H1 (cell line): ENCODE measurements around the gene ZCCHC3. TPM values are rescaled to one million over a fixed set of nuclear protein-coding genes. Genes with fewer than 3 reads are reported as not detected.

ENCODE experiments used
- CTCF ChIA-PET: fragments of 300-600 bp; sonication (Branson Sonifier 250); formaldehyde crosslinking; loops from one replicate; lab custom pipeline; 2021; ENCODE audit not compliant: partially characterized antibody; lab: Charles Lee
- POLR2A ChIA-PET: fragments of 300-600 bp; sonication (Branson Sonifier 250); formaldehyde crosslinking; loops from one replicate; lab custom pipeline; 2021; ENCODE audit warnings: inconsistent platforms; ENCODE audit not compliant: partially characterized antibody; lab: Charles Lee
- DNase-seq, 2 experiments: peaks; one replicate each; pipeline versions ENCODE4 v3.0.0 to v3.0.0-alpha.2; 2010 to 2022; ENCODE audit warnings: low spot score in 2 of 2, low read depth in 1 of 2, mixed read lengths in 1 of 2
- FAIRE-seq: peaks from 2 replicates; lab custom pipeline; 2011; peaks lifted over from hg19 to GRCh38; lab: Jason Lieb, UNC
- H2AFZ ChIP-seq: 2 replicates; pipeline ENCODE4 v1.8.1; 2012; ENCODE audit warnings: low read length, inconsistent platforms
- H2AK5ac ChIP-seq: 2 replicates; pipeline ENCODE4 v1.6.1; 2013; ENCODE audit warnings: low read depth, low read length
- H2BK120ac ChIP-seq: replicated peaks from 2 replicates; pipeline ENCODE3; 2013; ENCODE audit warnings: low read depth, low read length, inconsistent platforms
- H2BK12ac ChIP-seq: 2 replicates; pipeline ENCODE4 v1.6.1; 2013; ENCODE audit warnings: low read depth, low read length
- H2BK15ac ChIP-seq: 2 replicates; pipeline ENCODE4 v1.6.1; 2013; ENCODE audit warnings: low read length
- H2BK20ac ChIP-seq: 2 replicates; pipeline ENCODE4 v1.6.1; 2013; ENCODE audit warnings: low read length
- H2BK5ac ChIP-seq: 2 replicates; pipeline ENCODE4 v1.6.1; 2013; ENCODE audit warnings: low read depth, low read length
- H3K14ac ChIP-seq: 2 replicates; pipeline ENCODE4 v1.6.1; 2013; ENCODE audit warnings: inconsistent platforms; ENCODE audit not compliant: insufficient read length
- H3K18ac ChIP-seq: 2 replicates; pipeline ENCODE4 v1.6.1; 2013; ENCODE audit warnings: low read length; ENCODE audit errors: extremely low read depth
- H3K23ac ChIP-seq: 2 replicates; pipeline ENCODE4 v1.6.1; 2013; ENCODE audit warnings: inconsistent platforms; ENCODE audit not compliant: insufficient read length
- H3K23me2 ChIP-seq: 2 replicates; pipeline ENCODE4 v1.6.1; 2013; ENCODE audit warnings: low read depth, low read length
- H3K27ac ChIP-seq: 2 replicates; pipeline ENCODE4 v1.6.1; 2011; ENCODE audit warnings: low read depth, low read length, inconsistent platforms
- H3K27me3 ChIP-seq, 4 experiments: replicated peaks in 1 of 4; 1 replicate in 1 of 4; 2 replicates in 3 of 4; pipeline versions ENCODE4 v1.6.1 to v1.8.1; 2011 to 2013; ENCODE audit warnings: low read length in 3 of 4, mild to moderate bottlenecking in 3 of 4, inconsistent platforms in 2 of 4, mixed read lengths in 2 of 4, moderate library complexity in 1 of 4; ENCODE audit not compliant: control insufficient read depth in 3 of 4, insufficient read depth in 3 of 4; ENCODE audit errors: extremely low read depth in 1 of 4
- H3K36me3 ChIP-seq, 4 experiments: 2 replicates each; pipeline versions ENCODE4 v1.6.1 to v1.8.1; 2011 to 2013; ENCODE audit warnings: mild to moderate bottlenecking in 4 of 4, low read length in 3 of 4, moderate library complexity in 2 of 4, control low read depth in 1 of 4, inconsistent platforms in 1 of 4; ENCODE audit not compliant: insufficient read depth in 4 of 4, control insufficient read depth in 2 of 4
- H3K4ac ChIP-seq: replicated peaks from 2 replicates; pipeline ENCODE3; 2013; ENCODE audit warnings: low read length, low read depth, mixed read lengths, inconsistent platforms; ENCODE audit not compliant: insufficient read length
- H3K4me1 ChIP-seq, 4 experiments: replicated peaks in 1 of 4; 1 replicate in 1 of 4; 2 replicates in 3 of 4; pipeline versions ENCODE4 v1.6.1 to v1.8.1; 2011 to 2013; ENCODE audit warnings: low read length in 3 of 4, inconsistent platforms in 2 of 4, mixed read lengths in 1 of 4; ENCODE audit not compliant: insufficient read depth in 4 of 4, control insufficient read depth in 3 of 4
- H3K4me2 ChIP-seq, 2 experiments: 2 replicates each; pipeline versions ENCODE4 v1.6.1 to v1.8.1; 2011 to 2013; ENCODE audit warnings: low read depth in 2 of 2, low read length in 2 of 2, control low read depth in 1 of 2, inconsistent platforms in 1 of 2, mild to moderate bottlenecking in 1 of 2; ENCODE audit not compliant: insufficient read depth in 1 of 2
- H3K4me3 ChIP-seq, 4 experiments: fragments of 200-600, 300-600 bp in 1 of 4; sonication (generic), shearing (Covaris generic), sonication (Bioruptor Twin) in 1 of 4; 2 replicates each; pipeline versions ENCODE4 v1.5.1 to v1.8.1; 2011 to 2016; ENCODE audit warnings: low read length in 4 of 4, low read depth in 3 of 4, control low read depth in 2 of 4, inconsistent platforms in 2 of 4, mild to moderate bottlenecking in 2 of 4, mixed read lengths in 1 of 4, moderate library complexity in 1 of 4; ENCODE audit not compliant: insufficient read depth in 2 of 4; ENCODE audit errors: extremely low read depth in 1 of 4
- H3K56ac ChIP-seq: replicated peaks from 2 replicates; pipeline ENCODE3; 2013; ENCODE audit warnings: low read depth, mild to moderate bottlenecking, mixed read lengths, low read length, inconsistent platforms; ENCODE audit not compliant: insufficient read length
- H3K79me1 ChIP-seq: 2 replicates; pipeline ENCODE4 v1.6.1; 2013; ENCODE audit warnings: low read depth, low read length, control low read depth
- H3K79me2 ChIP-seq, 2 experiments: 2 replicates each; pipeline versions ENCODE4 v1.6.1 to v1.8.1; 2012 to 2013; ENCODE audit warnings: low read length in 2 of 2, mild to moderate bottlenecking in 2 of 2, inconsistent platforms in 1 of 2; ENCODE audit not compliant: insufficient read depth in 2 of 2, control insufficient read depth in 1 of 2
- H3K9ac ChIP-seq, 4 experiments: replicated peaks in 1 of 4; 1 replicate in 1 of 4; 2 replicates in 3 of 4; pipeline versions ENCODE4 v1.6.1 to v1.8.1; 2011 to 2013; ENCODE audit warnings: low read depth in 3 of 4, low read length in 3 of 4, control low read depth in 2 of 4, mild to moderate bottlenecking in 2 of 4, moderate library complexity in 2 of 4, inconsistent platforms in 1 of 4; ENCODE audit errors: extremely low read depth in 1 of 4
- H3K9me3 ChIP-seq, 2 experiments: 2 replicates each; pipeline versions ENCODE4 v1.6.1 to v1.8.1; 2012 to 2013; ENCODE audit warnings: mild to moderate bottlenecking in 2 of 2, moderate library complexity in 2 of 2, control low read depth in 1 of 2, inconsistent platforms in 1 of 2, low read depth in 1 of 2, low read length in 1 of 2, mixed read lengths in 1 of 2; ENCODE audit not compliant: insufficient read depth in 2 of 2
- H4K20me1 ChIP-seq, 2 experiments: replicated peaks in 1 of 2; 2 replicates each; pipeline versions ENCODE3 to v1.8.1; 2011 to 2013; ENCODE audit warnings: inconsistent platforms in 2 of 2, low read length in 2 of 2, mild to moderate bottlenecking in 1 of 2; ENCODE audit not compliant: insufficient read depth in 2 of 2, control insufficient read depth in 1 of 2
- H4K5ac ChIP-seq: 2 replicates; pipeline ENCODE4 v1.6.1; 2013; ENCODE audit warnings: low read length, low read depth, mixed read lengths, inconsistent platforms; ENCODE audit not compliant: insufficient read length
- H4K8ac ChIP-seq: 2 replicates; pipeline ENCODE4 v1.8.0; 2013; ENCODE audit warnings: mild to moderate bottlenecking, moderate library complexity, low read length, inconsistent platforms; ENCODE audit not compliant: insufficient read depth; ENCODE audit errors: extremely low read depth
- H4K91ac ChIP-seq: replicated peaks from 2 replicates; pipeline ENCODE3; 2013; ENCODE audit warnings: low read length, mixed read lengths, inconsistent platforms; ENCODE audit not compliant: insufficient read length
- ATF3 ChIP-seq: IDR thresholded peaks from 2 replicates; pipeline ENCODE4 v1.6.1; 2011; ENCODE audit warnings: low read depth, mild to moderate bottlenecking, low read length; ENCODE audit not compliant: insufficient read depth
- BRCA1 ChIP-seq: IDR thresholded peaks from 2 replicates; pipeline ENCODE4 v1.6.1; 2012; ENCODE audit warnings: low read depth, low read length, improper control_type of control experiment
- CREB1 ChIP-seq: IDR thresholded peaks from 2 replicates; pipeline ENCODE4 v1.6.1; 2012; ENCODE audit warnings: inconsistent platforms
- FOSL1 ChIP-seq: IDR thresholded peaks from 2 replicates; pipeline ENCODE4 v1.6.1; 2011; ENCODE audit warnings: mild to moderate bottlenecking, low read depth, low read length, moderate library complexity; ENCODE audit not compliant: insufficient read depth
- GABPA ChIP-seq: IDR thresholded peaks from 2 replicates; pipeline ENCODE4 v1.6.1; 2011; ENCODE audit warnings: mild to moderate bottlenecking, low read length, moderate library complexity, borderline replicate concordance; ENCODE audit not compliant: insufficient read depth
- KDM1A ChIP-seq: fragments of 200-600, 300-600 bp; sonication (generic); IDR thresholded peaks from 2 replicates; pipeline ENCODE4 v1.7.1; 2016; ENCODE audit warnings: mild to moderate bottlenecking, low read length, borderline replicate concordance
- MAFK ChIP-seq: IDR thresholded peaks from 2 replicates; pipeline ENCODE4 v1.6.1; 2012; ENCODE audit warnings: low read depth, mild to moderate bottlenecking, improper control_type of control experiment, low read length
- SRF ChIP-seq: IDR thresholded peaks from 2 replicates; pipeline ENCODE4 v1.6.1; 2011; ENCODE audit warnings: mild to moderate bottlenecking, low read depth, low read length, moderate library complexity
- SUZ12 ChIP-seq: fragments of 200-600 bp; sonication (generic); IDR thresholded peaks from 2 replicates; pipeline ENCODE4 v1.6.1; 2012; ENCODE audit warnings: mild to moderate bottlenecking, inconsistent platforms, low read length, moderate library complexity, mixed read lengths
- TAF1 ChIP-seq: IDR thresholded peaks from 2 replicates; pipeline ENCODE4 v1.6.1; 2011; ENCODE audit warnings: mild to moderate bottlenecking, low read depth, low read length
- ZNF274 ChIP-seq: IDR thresholded peaks from 2 replicates; pipeline ENCODE4 v1.7.0; 2012; ENCODE audit warnings: low read length, borderline replicate concordance; ENCODE audit errors: extremely low read depth
- WGBS, 2 experiments: shearing (Covaris generic) in 1 of 2; methylation state at CpG; one replicate each; pipeline versions ENCODE4 v1.1.6 to v1.1.7; 2013 to 2015; ENCODE audit warnings: low lambda C conversion rate in 2 of 2, mixed read lengths in 2 of 2, inconsistent platforms in 1 of 2, low coverage in 1 of 2, missing lambda C conversion rate in 1 of 2; ENCODE audit not compliant: insufficient replicate concordance in 2 of 2, insufficient coverage in 1 of 2, insufficient read length in 1 of 2; ENCODE audit errors: extremely low coverage in 1 of 2, missing lambda C conversion rate in 1 of 2; 5-methylcytosine and 5-hydroxymethylcytosine counted together
- polyA plus RNA-seq, 7 experiments: library from polyadenylated mRNA; depleted of rRNA in 3 of 7; stranded (reverse) in 5 of 7; unstranded in 2 of 7; fragments of >200 nt in 5 of 7; fragments of 200-250 nt in 2 of 7; gene quantifications; 1 replicate in 5 of 7; 2 replicates in 1 of 7; 4 replicates in 1 of 7; pipeline versions ENCODE4 v1.2.1 to v1.2.3, GENCODE V29; 2011 to 2013; ENCODE audit warnings: missing spikeins in 2 of 7, mixed read lengths in 2 of 7
- total RNA-seq: library from RNA; stranded (reverse); fragmentation: NEBNext Ultra II Directional; extraction: Animal tissue kit (Norgen Biotek cat#: 25700); gene quantifications from 2 replicates; pipeline ENCODE4 v1.2.1, GENCODE V29; 2021

Gene ZCCHC3
- total and polyA plus RNA-seq, 2 of the 8 experiments (the other 6 are each of a cell fraction or from before 2014, with no cell fraction given): 33.7 to 52.4 TPM

- no peak overlapping the region for H3K4ac ChIP-seq
- no peak overlapping the region for H2AK5ac ChIP-seq
- H4K5ac ChIP-seq: no peak overlapping the region
- H3K79me1 ChIP-seq: no peaks in the 10 kb centered on the region
- no peak overlapping the region for H3K4me3 ChIP-seq
- H2AFZ ChIP-seq: no peak overlapping the region
- no peak overlapping the region for H4K8ac ChIP-seq
- H3K27ac ChIP-seq: no peak overlapping the region
- no peak overlapping the region for H2BK12ac ChIP-seq
- CTCF ChIA-PET: interaction anchor here (1.2 to 1.5 kb wide), 2 partner anchors 10 to 14 kb away, joined by 3 to 9 read pairs; no protein-coding TSS in a partner anchor
- no peak overlapping the region for H2BK15ac ChIP-seq
- 59% methylated on average over 2 of the region's 2 CpGs; no CpG with 5 or more reads in 1 of the 2 experiments for WGBS, 2 experiments
- H3K4me2 ChIP-seq: no peak overlapping the region
- H4K91ac ChIP-seq: no peak overlapping the region
- H3K23ac ChIP-seq: no peak overlapping the region
- peaks cover 3% of the 10 kb centered on the region in 2 experiments for H4K20me1 ChIP-seq
- peaks cover 25 to 58% (median 53%) of the 10 kb centered on the region in 4 experiments for H3K27me3 ChIP-seq
- no peak overlapping the region for H3K9ac ChIP-seq
- H2BK120ac ChIP-seq: no peak overlapping the region
- no peak overlapping the region for H2BK20ac ChIP-seq
- H3K56ac ChIP-seq: no peak overlapping the region
- DNase-seq (no peak), FAIRE-seq (no peak)
- H2BK5ac ChIP-seq: no peak overlapping the region
- no peak for TF ChIP-seq GABPA
- no peak for TF ChIP-seq ZNF274
- TF ChIP-seq BRCA1: no peak
- no peak for TF ChIP-seq FOSL1
- no peak for TF ChIP-seq SUZ12
- no peak for TF ChIP-seq KDM1A
- no peak for TF ChIP-seq CREB1
- TF ChIP-seq SRF: no peak
- TF ChIP-seq ATF3: no peak
- TF ChIP-seq TAF1: no peak
- no peak for TF ChIP-seq MAFK
- peaks cover 2% of the 10 kb centered on the region; the same call in 1 of the 2 replicates for H3K23me2 ChIP-seq
- POLR2A ChIA-PET: no interaction called here
- 0 out of 8 replicates have a peak, but pooled peaks cover 0 to 2% (median 0%) of the 10 kb centered on the region in 4 experiments for H3K36me3 ChIP-seq
- H3K14ac ChIP-seq: no peak overlapping the region
- 0 out of 7 replicates have a peak, but pooled peaks cover 0 to 2% (median 0%) of the 10 kb centered on the region in 4 experiments for H3K4me1 ChIP-seq
- no peaks in the 10 kb centered on the region for H3K9me3 ChIP-seq
- H3K79me2 ChIP-seq: no peaks in the 10 kb centered on the region
- H3K18ac ChIP-seq: no peak overlapping the region
Observed at GRCh38 chr20:252801-253200, 44.6 kb upstream of the ZCCHC3 start.
